ENCODE results near the gene TMC2.

TMC2 gene

DNA sequence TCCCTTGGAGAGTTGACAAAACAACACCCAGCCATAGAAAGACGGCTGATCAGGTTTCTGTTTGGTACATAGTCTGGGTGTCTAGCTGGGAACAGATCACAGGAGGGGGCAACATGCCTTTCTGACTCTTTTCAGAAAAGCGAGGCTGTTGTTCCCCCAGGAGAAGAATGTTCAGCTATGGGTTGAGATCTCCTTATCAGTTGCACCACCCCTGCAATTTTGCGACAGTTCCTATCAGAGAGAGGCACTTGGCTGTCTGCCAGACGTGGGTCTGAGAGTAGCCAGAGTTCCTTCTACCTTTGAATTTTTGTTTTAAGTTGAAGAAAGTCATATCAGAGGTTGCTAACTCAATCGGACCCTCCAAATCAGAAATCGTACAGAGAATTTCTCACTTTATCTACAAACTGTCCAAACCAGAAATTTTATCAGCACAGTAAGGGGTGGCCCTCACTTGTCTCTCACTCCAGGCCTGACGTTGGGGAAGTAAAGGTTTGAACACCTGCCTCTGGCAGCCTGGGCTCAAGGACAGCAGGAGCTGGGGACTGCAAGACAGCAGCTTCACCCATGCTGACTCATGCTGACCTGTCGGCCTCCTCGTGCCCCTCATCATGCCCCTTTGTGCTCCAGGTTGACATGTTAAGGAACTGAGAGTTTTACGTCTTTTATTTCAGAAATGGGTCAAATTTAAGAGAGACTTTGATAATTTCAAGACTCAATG lies 42.3 kb downstream of the TMC2 start:
- no peak for DNase-seq

GRCh38 chr20:2585811-2586210 lies 49.4 kb downstream of the TMC2 start:
- DNase-seq, result no peak

GRCh38 chr20:2593756-2594155 lies 57.4 kb downstream of the TMC2 start:
- peak in 1 of 2 experiments; percentile 75 for DNase-seq

DNA sequence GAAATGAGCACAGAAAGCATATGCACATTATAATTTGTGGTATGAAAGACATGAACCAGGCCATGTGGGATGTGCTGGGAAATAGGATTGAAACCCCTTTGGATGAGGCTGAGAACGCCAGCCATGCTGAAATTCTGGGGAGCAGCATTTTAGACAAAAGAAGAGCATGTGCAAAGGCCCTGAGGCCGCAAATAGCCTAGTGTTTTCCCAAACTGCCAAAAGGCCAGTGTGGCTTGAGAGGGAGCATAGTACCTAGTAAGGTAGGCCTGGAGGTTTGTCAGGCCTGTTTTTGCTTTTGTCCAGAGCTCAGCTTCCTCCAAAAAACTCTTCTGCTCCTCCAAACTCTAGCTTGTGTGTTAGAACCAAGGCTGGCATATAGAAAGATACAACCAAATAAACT lies 58.7 kb downstream of the TMC2 start:
- no peak for DNase-seq

GRCh38 chr20:2596673-2597279 lies 60.4 kb downstream of the TMC2 start:
- DNase-seq, result no peak

- peak; percentile 28 to 54 for DNase-seq
Observed at GRCh38 chr20:2599288-2600006, 63.1 kb downstream of the TMC2 start.

GRCh38 chr20:2602046-2602735 lies 65.8 kb downstream of the TMC2 start:
- DNase-seq, result peak; percentile 29 to 50

GRCh38 chr20:2602746-2603145 lies 66.4 kb downstream of the TMC2 start:
- no peak for DNase-seq

DNA sequence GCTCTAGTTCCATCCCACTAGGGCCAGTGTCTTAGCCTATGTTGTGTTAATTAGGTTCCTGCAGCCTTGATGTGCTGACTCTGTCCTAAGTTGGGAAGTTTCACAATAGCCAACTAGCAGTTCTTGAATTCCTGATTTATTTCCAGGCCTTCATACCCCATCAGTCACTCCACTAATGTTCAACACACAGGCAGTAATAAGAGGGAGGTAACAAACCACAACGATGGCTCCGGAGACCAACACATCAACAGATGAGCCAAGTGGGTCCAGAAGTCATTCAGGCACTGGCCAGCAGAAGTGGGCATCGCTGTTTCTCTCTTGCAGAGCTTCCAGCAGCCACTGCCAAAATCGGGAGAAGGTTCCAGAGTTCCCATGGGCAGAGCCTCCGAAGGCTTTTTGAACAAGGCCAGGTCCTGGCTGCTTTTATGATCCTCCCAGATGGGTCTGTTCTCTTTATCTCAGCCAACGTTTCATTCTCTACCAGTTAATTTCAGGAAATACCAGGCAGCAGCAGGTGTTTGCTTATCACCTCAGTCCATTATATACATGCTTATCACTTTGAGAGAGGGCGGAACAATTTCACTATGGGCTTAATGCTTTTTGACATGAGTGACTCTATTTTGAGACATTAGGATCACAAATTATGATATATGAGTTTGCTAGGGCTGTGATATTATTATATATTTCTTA lies 67.6 kb downstream of the TMC2 start:
- no peak for DNase-seq

DNA sequence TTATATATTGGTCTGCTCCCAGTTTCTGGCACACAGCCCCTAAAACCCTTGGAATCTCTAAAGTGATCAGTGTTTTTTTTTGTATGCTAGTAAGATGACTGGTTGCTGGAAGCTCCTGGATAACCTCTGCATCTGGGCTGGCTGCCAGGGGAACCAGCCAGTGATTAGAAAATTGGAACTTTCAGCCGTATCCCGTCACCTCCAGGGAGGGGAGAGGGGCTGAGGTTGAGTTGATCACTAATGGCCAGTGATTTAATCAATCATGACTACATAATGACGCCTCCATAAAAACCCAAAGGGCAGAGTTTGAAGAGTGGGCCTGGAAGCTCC lies 68.1 kb downstream of the TMC2 start:
- DNase-seq, result no peak

GRCh38 chr20:2606507-2607006 lies 70.2 kb downstream of the TMC2 start:
- DNase-seq, result no peak

GRCh38 chr20:2610326-2610725 lies 74.0 kb downstream of the TMC2 start:
- DNase-seq, result no peak

GRCh38 chr20:2610941-2611720 lies 74.8 kb downstream of the TMC2 start:
- DNase-seq, result peak; percentile 27 to 67

DNA sequence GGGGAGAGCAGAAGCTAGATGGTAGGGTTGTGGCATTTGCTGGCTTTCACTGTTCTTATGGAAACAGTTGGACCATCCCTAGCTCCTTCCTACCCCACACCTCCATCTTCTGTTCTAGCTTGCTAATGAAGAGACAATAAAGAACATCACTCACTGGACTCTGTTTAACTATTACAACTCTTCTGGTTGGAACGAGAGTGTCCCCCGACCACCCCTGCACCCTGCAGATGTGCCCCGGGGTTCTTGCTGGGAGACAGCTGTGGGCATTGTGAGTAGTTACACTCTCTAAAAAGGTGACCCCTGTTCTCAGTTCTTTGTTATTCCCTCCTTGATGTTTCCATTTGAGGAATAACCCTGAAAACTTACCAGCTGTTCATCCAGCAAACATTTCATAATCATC lies 75.7 kb downstream of the TMC2 start:
- no peak for DNase-seq

DNA sequence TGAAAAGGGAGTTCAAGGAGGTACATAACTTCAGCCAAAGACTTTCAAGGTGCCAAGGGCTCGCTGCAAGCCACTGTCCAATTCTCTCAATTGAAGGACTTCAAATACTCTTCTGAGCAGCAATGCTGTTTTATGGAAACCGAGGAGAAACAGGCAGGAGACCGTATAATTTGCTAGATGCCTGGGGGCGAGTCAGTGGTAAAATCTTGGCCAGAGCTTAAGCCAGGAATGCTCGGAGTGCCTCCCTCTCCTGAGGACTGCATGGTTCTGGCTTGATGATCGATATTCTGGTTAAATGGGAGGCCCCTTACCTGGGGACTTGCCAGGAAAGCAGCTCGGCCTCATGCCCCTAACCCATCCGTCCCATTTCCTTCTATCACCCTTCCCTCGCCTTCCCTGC lies 80.3 kb downstream of the TMC2 start:
- no peak for DNase-seq

DNA sequence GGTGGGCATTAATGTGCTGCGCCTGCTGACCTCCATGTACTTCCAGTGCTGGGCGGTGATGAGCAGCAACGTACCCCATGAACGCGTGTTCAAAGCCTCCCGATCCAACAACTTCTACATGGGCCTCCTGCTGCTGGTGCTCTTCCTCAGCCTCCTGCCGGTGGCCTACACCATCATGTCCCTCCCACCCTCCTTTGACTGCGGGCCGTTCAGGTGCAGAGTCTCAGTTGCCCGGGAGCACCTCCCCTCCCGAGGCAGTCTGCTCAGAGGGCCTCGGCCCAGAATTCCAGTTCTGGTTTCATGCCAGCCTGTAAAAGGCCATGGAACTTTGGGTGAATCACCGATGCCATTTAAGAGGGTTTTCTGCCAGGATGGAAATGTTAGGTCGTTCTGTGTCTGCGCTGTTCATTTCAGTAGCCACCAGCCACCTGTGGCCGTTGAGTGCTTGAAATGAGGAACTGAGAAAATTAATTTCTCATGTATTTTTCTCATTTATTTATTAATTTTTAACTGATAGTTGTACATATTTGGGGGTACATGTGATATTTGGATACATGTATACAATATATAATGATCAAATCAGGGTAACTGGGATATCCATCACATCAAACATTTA lies 80.8 kb downstream of the TMC2 start:
- no peak for DNase-seq

DNA sequence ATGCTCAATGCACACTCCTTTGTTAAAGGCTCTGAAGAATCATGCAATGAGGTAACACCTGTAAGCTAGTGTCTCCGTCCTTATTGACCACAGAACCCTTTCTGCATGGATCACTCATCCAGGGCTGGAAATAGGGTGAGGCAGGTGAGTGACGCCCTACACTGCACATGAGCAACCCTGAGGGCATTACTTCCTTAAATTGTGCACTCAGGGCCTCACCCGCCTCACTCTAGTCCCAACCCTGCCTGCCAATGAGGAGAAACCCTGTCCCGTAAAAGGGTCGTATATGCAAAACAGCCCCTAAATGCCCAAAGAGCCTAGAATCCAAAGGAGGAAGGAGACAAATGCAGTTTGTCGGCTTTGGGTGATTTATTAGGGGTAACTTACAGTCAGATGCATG lies 82.4 kb downstream of the TMC2 start:
- DNase-seq, result peak; percentile 18 to 28

- DNase-seq, result no peak
Observed at GRCh38 chr20:2619337-2619736, 83.0 kb downstream of the TMC2 start.

DNA sequence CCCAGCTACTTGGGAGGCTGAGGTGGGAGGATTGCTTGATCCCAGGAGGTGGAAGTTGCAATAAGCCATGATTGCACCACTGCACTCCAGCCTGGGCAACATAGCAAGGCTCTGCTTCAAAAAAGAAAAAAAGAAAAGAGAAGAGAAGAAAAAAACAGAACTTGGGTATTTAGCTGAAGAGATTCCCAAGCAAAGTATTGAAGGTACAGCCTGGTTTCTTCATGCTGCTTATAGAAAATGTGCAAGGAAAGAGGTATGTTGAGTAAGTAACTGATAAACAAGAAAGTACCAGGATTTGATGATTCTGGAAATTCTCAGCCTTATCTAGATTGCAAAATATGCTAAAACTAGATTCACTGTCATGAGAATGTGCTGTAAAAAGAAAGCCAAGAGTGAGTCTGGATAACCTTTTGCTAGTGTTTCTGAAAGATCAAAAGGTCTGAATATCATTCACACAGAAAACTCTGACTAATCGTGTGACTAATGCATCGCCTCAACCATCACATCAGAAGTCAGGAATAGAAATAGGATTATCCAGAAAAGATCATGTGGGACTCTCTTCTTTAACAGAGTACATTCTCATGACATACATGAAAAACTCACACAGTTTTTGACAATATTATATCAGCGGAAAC lies 83.7 kb downstream of the TMC2 start:
- no peak for DNase-seq

DNA sequence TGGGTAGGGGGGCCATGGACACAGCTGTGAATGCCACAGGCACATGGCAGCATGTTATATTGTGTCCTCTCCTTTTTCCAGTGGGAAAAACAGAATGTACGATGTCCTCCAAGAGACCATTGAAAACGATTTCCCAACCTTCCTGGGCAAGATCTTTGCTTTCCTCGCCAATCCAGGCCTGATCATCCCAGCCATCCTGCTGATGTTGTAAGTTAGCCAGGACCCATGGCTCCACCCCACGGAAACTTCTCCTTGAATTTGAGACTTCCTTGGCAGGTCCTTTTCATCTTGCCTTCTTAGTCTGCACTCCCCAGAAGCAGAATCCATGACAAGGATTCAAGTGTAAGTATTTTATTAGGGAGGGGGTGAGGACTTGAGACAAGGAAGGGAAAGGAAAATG lies 87.8 kb downstream of the TMC2 start:
- DNase-seq, result no peak

- no peak for DNase-seq
Observed at GRCh38 chr20:2625062-2625461, 88.7 kb downstream of the TMC2 start.

All from NCI-H526 (cell line).